Activated CD8-positive, alpha-beta memory T cell treated with anti-CD3 and anti-CD28 coated beads, Interleukin-2, amount 50 U/mL, for 1 hour (primary cell): ENCODE measurements around the gene STARD8.

Experiments
- DNase-seq: peaks from one replicate; pipeline ENCODE4 v3.0.0-alpha.2; 2020; ENCODE audit errors: extremely low read depth

STARD8 gene

DNA sequence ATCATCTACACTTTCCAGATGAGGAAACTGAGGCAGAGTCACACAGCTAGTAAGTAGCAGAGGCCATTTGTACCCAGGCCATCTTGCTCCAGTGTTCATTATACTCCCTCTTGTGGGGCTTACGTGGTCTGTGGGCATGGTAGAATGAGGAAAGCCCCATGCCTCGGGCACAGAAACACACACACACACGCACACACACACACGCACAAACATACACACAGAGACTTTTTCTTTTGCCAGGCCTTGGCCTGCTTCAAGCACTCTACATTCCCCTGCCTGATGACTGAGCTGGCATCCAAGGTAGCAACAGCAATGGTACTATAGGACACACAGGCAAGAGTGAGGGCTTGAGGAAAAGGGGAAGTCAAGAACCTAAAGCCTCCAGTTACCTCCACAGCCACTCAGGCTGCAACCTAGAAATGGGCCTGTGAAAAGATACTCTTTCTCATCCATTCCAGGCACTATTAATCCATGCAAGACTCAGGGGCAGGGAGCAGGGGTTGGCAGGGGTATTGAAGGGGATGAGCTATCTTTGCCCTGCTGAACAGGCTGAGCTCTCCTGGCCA, 43.6 kb downstream of the STARD8 start:
- DNase-seq, result no peak

- DNase-seq, result no peak
These were observed 44.5 kb downstream of the STARD8 start for GRCh38 chrX:68691921-68692320.

DNA sequence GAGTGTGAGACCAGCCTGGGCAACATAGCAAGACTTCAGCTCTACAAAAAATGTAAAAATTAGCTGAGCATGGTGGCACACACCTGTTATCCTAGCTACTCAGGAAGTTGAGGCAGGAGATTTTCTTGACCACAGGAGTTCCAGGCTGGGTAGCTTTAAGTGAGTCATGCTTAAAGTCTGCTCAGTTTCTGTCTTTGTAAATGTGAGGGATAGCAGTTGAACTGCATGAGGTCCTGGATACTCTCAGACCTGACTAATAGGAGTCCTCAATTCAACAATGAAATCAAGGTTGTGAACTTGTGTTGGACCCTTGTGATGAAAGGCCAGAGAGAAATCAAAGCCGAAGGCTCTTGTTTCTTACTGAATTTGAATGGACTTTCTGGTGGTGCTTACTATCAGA, 45.2 kb downstream of the STARD8 start:
- no peak for DNase-seq

DNA sequence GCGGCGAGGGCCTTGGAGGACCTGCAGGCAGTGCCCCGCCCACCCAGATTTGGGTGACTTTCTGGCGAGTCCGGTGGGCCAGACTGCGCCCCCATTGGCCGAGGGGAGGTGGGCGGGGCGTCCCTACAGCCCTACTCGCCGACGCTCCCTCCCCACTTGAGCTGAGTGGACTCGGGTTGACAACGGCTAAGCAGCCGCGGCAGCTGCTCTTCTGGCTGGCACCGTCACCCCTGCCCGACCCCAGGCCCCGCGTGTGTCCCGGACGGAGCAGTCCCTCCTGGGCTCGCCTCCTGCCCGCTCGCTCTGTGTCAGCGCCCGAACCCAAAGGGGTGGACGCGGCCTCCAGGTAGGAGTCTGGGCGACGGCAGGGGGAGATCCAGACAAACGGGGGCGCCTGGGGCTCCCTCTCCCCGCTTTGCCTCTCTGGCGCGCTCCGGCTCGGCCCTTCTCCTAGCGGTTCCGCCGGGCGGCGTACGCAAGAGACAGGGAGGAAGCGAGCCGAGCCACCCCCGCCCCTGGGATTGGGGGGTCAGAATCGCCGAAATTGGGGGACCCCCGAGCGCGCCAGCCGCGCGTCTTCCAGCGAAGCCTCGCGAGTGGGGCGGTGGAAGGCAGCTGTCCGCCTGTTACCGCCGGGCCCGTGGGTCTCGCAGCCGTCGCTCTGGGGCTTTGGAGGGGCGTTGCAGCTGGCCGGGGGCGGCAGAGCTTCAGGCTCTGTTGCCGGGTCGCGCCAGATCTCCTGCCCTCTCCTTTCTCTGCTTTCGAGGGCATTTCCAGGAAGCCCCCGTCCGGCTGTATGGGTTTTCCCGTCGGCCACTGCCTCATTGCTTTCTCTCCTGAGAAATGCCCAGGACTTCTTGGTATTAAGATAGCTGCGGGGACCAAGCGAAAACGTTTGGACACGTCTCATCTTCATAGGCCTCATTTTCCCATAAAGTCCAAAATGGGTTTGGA, 46.3 kb downstream of the STARD8 start:
- no peak for DNase-seq

- no peak for DNase-seq
These were observed 47.2 kb downstream of the STARD8 start for GRCh38 chrX:68694435-68695205.

DNA sequence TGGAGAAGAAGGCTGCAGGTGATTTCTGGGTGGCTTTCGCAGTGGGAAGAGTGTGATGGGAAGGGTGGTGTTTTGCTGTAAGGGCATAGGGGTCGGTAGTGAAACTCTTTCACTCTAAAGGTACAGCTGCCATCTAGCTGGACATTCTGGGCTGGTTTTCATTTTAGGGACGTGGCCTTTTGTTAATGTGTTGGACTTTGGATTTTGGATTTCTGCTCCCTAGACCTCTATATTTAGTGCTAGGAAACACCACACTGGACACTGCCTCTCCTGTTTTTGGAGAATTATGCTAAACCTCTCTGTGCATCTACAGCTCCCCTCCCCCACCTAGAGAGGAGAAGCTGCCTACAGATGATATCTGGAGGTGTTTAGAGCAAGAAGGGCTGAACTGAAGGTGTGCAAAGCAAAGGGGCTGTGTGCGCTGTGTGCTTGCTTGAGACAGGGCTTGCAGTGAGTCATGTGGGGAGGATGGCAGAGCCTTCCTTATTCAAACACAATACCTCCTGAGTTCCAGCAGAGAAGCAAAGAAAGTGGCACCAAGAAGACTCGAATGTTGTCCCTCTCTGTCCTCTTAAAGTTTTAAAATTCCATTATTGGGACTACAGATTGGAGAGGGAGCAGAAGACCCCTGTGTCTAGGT, 47.9 kb downstream of the STARD8 start:
- no peak for DNase-seq

GRCh38 chrX:68696267-68696990, 49.0 kb downstream of the STARD8 start:
- no peak for DNase-seq

- no peak for DNase-seq
These were observed 49.6 kb downstream of the STARD8 start for GRCh38 chrX:68697036-68697435.

- DNase-seq, result no peak
These were observed 50.1 kb downstream of the STARD8 start for GRCh38 chrX:68697465-68698125.

- no peak for DNase-seq
These were observed 51.5 kb downstream of the STARD8 start for GRCh38 chrX:68698942-68699341.

- DNase-seq, result no peak
These were observed 52.7 kb downstream of the STARD8 start for GRCh38 chrX:68699960-68700746.

- DNase-seq, result no peak
These were observed 55.9 kb downstream of the STARD8 start for GRCh38 chrX:68703369-68703768.

GRCh38 chrX:68703846-68704245, 56.4 kb downstream of the STARD8 start:
- no peak for DNase-seq

DNA sequence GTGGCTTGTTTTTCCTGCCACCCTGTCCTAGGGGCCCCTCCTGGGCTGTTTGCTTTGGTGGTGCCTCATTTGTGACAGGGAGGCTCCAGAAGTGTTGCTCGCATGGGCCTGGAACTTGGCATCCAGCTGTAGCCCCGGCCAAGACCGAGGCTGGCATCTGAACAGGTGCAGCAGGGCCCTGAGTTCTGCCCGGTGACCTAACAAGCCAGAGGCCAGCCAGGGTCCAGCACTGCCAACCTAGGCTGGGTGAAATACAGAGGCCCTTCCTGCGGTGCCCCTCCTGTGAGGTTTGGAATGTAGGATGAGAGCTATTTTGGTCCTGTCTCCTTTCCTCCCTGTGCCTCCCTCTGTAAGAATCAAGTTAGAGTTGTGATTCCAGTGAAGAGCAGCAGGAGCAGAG, 58.5 kb downstream of the STARD8 start:
- no peak for DNase-seq

GRCh38 chrX:68708503-68709290, 61.2 kb downstream of the STARD8 start:
- DNase-seq, result no peak

DNA sequence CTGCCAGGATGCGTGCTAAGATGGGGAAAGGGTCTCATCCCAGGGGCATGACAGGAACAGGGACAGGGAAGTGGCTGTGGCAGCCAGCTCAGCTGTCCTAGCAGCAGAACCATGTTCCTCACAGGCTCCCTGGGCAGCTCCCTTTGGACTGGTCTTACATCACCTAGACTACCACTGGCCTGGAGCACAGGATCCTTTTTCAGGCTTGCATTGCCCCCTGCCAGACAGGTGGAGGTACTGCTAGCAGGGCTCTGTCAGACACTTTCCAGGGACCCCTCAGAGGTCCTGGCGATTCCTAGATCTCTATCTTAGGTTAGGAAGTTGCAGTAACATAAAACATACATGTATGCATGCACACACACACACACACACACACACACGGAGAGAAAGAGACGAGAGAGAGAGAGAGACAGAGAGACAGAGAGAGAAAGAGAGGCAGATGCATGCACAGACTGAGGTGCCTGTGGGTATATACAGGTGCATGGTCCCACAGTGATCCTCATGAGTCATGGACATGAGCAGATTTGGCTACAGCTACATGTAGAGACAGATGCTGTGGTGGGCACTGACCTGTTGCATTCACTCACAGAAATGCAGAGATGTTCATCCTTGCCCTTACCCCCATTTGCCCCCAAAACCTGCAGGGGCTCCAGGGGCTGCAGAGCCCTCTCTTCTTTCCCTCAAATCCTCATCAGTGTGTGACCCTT, 63.6 kb downstream of the STARD8 start:
- no peak for DNase-seq

GRCh38 chrX:68711845-68712244, 64.4 kb downstream of the STARD8 start:
- DNase-seq, result no peak

DNA sequence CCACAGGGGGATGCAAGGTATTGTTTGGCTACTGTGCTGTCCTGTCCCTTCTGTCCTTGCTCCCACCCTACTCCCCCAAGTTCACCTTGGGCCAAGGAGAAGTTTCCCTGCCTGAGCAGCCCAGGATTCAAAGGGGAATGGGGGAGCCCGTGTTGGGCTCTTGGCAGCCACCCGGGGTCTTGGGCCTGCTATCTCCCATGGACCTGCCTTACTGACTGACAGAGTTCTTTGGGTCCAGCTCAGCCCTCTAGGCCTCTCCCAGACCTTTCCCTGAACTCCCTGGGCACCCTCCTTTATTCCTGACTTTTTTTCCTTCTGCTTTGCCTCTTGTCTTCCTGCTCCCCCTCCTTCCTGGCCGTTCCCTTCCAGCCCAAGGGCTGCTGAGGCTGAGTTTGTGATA, 67.4 kb downstream of the STARD8 start:
- DNase-seq, result no peak

- no peak for DNase-seq
These were observed 69.7 kb downstream of the STARD8 start for GRCh38 chrX:68717196-68717595.
